PC-9 (cell line): ENCODE measurements around the gene HLA-A. TPM values are rescaled to one million over a fixed set of nuclear protein-coding genes. Genes with fewer than 3 reads are reported as not detected.

Experiments used
- BruUV-seq: library from RNA; stranded (reverse); fragments of 400-500 nt; replicated peaks from 2 replicates; lab custom pipeline; 2021; lab: Mats Ljungman, UMichigan
- CTCF ChIA-PET: fragments of 300-600 bp; sonication (Branson Sonifier 250); formaldehyde crosslinking; loops from one replicate; lab custom pipeline; 2022; ENCODE audit warnings: antibody characterized with exemption; lab: Charles Lee
- POLR2A ChIA-PET: fragments of 300-600 bp; sonication (Branson Sonifier 250); formaldehyde crosslinking; loops from one replicate; lab custom pipeline; 2022; ENCODE audit warnings: antibody characterized with exemption; ENCODE audit not compliant: unreplicated experiment; lab: Charles Lee
- DNase-seq, 2 experiments: peaks; one replicate each; pipeline versions ENCODE4 v3.0.0 to v3.0.0-alpha.2; 2015 to 2022; ENCODE audit warnings: mixed read lengths in 1 of 2
- H2AFZ ChIP-seq: fragments of 200-600 bp; sonication (generic); 2 replicates; pipeline ENCODE4 v1.8.1; 2017; ENCODE audit warnings: antibody characterized with exemption
- H3F3A ChIP-seq: fragments of 200-600 bp; sonication (generic); 2 replicates; pipeline ENCODE4 v1.8.1; 2017; ENCODE audit warnings: antibody characterized with exemption, mild to moderate bottlenecking, low read depth; ENCODE audit not compliant: insufficient read depth
- H3K27ac ChIP-seq: fragments of 200-600 bp; sonication (generic); 2 replicates; pipeline ENCODE4 v1.6.1; 2016; ENCODE audit warnings: mixed run types
- H3K27me3 ChIP-seq: fragments of 200-600 bp; sonication (generic); 2 replicates; pipeline ENCODE4 v1.6.1; 2016; ENCODE audit warnings: low read depth, mixed run types; ENCODE audit not compliant: insufficient read depth
- H3K36me3 ChIP-seq: fragments of 200-600 bp; sonication (generic); 2 replicates; pipeline ENCODE4 v1.6.1; 2016; ENCODE audit warnings: low read depth, mixed run types
- H3K4me1 ChIP-seq: fragments of 200-600 bp; sonication (generic); replicated peaks from 2 replicates; pipeline ENCODE4 v1.6.1; 2016; ENCODE audit warnings: mixed run types; ENCODE audit not compliant: insufficient read depth
- H3K4me2 ChIP-seq: fragments of 200-600 bp; sonication (generic); 2 replicates; pipeline ENCODE4 v1.6.1; 2017; ENCODE audit warnings: mixed run types
- H3K4me3 ChIP-seq: fragments of 200-600 bp; sonication (generic); 2 replicates; pipeline ENCODE4 v1.6.1; 2016; ENCODE audit warnings: mixed run types
- H3K79me2 ChIP-seq: fragments of 200-600 bp; sonication (generic); 2 replicates; pipeline ENCODE4 v1.6.1; 2017; ENCODE audit warnings: low read depth, mixed run types
- H3K9me2 ChIP-seq: fragments of 200-600 bp; sonication (generic); 2 replicates; pipeline ENCODE4 v1.8.1; 2017; ENCODE audit warnings: mild to moderate bottlenecking; ENCODE audit not compliant: insufficient read depth
- H3K9me3 ChIP-seq: fragments of 200-600 bp; sonication (generic); 2 replicates; pipeline ENCODE4 v1.8.1; 2016; ENCODE audit warnings: low read depth; ENCODE audit not compliant: insufficient read depth
- H4K20me1 ChIP-seq: fragments of 200-600 bp; sonication (generic); 2 replicates; pipeline ENCODE4 v1.8.1; 2017; ENCODE audit not compliant: insufficient read depth
- EZH2 ChIP-seq: fragments of 200-600 bp; sonication (generic); IDR thresholded peaks from 2 replicates; pipeline ENCODE4 v1.8.0; 2017; ENCODE audit warnings: antibody characterized with exemption, low read depth
- intact Hi-C: fragments of 100-400 bp; cut with micrococcal nuclease; formaldehyde crosslinking; loops from one replicate; pipeline ENCODE4 v1.10.0; 2022; ENCODE audit not compliant: unreplicated experiment
- total RNA-seq: library from RNA; stranded (reverse); gene quantifications from 2 replicates; pipeline ENCODE4 v1.2.3, GENCODE V29; 2021
- TF ChIP-seq, protein P1 (sequence below): fragments of 200-600 bp; sonication (generic); conservative IDR thresholded peaks from 2 replicates; pipeline ENCODE4 v1.6.1; 2017; ENCODE audit warnings: mixed run types, antibody characterized with exemption, mild to moderate bottlenecking, moderate library complexity

Gene HLA-A
- total RNA-seq, 1 experiment from 2014 or later = 168 TPM

DNA sequence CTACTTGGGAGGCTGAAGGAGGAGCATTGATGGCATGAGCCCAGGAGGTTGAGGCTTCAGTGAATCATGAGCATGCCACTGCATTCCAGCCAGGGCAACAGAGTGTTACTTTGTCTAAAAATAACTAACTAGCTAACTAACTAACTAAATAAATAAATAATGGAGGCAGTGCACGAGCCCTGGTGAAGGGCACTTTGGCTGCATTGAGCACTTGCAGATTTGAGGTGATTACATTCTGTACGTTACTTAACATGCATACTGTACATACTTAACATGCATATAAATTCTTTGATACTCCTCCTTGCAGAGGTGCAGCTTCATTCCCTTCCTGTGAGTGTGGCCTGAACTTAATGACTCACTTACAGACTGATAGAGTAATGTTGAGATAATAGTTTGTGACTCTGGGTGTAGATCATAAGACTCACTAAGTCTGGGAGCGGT is 10.7 kb downstream of the HLA-A start:
- Histone ChIP-seq H3K27me3 (no peaks in the 10 kb centered on the region), H4K20me1 (no peaks in the 10 kb centered on the region), H3K9me2 (no peaks in the 10 kb centered on the region), H3K27ac (no peak overlapping the region), H3K4me3 (no peak overlapping the region), H3F3A (no peaks in the 10 kb centered on the region), H3K79me2 (no peaks in the 10 kb centered on the region), H3K36me3 (no peaks in the 10 kb centered on the region), H3K4me2 (no peak overlapping the region), H2AFZ (no peak overlapping the region), H3K9me3 (no peaks in the 10 kb centered on the region), H3K4me1 (no peaks in the 10 kb centered on the region)
- CTCF ChIA-PET = no interaction called here
- POLR2A ChIA-PET = no interaction called here
- intact Hi-C loops = no loop called here
- no TSS peak for BruUV-seq
- TF ChIP-seq EZH2 = no peak
- TF ChIP-seq, protein P1, sequence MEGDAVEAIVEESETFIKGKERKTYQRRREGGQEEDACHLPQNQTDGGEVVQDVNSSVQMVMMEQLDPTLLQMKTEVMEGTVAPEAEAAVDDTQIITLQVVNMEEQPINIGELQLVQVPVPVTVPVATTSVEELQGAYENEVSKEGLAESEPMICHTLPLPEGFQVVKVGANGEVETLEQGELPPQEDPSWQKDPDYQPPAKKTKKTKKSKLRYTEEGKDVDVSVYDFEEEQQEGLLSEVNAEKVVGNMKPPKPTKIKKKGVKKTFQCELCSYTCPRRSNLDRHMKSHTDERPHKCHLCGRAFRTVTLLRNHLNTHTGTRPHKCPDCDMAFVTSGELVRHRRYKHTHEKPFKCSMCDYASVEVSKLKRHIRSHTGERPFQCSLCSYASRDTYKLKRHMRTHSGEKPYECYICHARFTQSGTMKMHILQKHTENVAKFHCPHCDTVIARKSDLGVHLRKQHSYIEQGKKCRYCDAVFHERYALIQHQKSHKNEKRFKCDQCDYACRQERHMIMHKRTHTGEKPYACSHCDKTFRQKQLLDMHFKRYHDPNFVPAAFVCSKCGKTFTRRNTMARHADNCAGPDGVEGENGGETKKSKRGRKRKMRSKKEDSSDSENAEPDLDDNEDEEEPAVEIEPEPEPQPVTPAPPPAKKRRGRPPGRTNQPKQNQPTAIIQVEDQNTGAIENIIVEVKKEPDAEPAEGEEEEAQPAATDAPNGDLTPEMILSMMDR = no peak
- DNase-seq = no peak

DNA sequence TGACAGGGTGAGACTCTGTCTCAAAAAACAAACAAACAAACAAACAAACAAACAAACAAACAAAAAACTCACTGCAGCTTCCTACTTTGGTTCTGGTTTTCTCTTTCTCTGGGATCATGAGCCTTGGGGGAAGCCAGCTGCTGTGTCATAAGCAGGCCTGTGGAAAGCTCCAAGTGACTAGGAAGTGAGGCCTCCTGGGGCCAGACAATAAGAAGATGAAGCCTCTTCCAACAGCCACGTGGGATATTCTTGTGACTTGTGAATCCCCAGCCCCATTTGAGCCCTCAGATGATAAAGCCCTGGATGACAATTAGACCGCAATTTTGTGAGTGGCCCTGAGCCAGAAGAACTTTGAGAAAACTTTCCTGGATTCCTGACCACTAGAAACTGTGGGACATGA is 11.4 kb downstream of the HLA-A start:
- CTCF ChIA-PET = no interaction called here

DNA sequence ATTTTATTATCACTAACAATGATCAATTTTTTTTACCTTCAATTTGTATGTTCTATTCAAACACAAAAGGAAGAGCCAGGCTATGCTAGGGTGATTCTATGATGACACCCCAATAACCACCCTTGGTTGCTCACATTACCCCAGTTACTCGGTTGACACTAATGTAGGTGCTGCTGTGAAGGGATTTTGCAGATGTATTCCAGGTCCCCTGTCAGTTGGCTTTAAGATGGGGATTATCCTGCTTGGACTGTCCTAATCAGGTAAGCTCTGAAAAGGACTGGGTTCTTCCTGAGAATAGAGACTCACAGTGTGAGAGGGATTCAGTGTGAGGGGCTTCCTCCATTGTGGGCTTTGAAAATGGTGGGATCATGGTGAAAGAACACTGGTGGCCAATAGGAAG is 11.9 kb downstream of the HLA-A start:
- ChIA-PET POLR2A (no interaction called here), CTCF (no interaction called here)
- Histone ChIP-seq H3F3A (no peaks in the 10 kb centered on the region), H3K27me3 (no peaks in the 10 kb centered on the region), H3K79me2 (no peaks in the 10 kb centered on the region), H2AFZ (no peak overlapping the region), H3K4me1 (no peaks in the 10 kb centered on the region), H3K27ac (no peak overlapping the region), H3K4me3 (no peak overlapping the region), H3K4me2 (no peak overlapping the region), H3K36me3 (no peaks in the 10 kb centered on the region), H3K9me3 (no peaks in the 10 kb centered on the region), H4K20me1 (no peaks in the 10 kb centered on the region), H3K9me2 (no peaks in the 10 kb centered on the region)
- no TSS peak for BruUV-seq
- no peak for DNase-seq
- TF ChIP-seq, protein P1 = no peak
- intact Hi-C loops = no loop called here

More for the DNA sequence above, 11.4 kb downstream of the HLA-A start:
- TF ChIP-seq, protein P1 = no peak
- POLR2A ChIA-PET = no interaction called here
- BruUV-seq = no TSS peak
- DNase-seq = no peak
- Histone ChIP-seq H3K4me3 (no peak overlapping the region), H3K9me2 (no peaks in the 10 kb centered on the region), H3K9me3 (no peaks in the 10 kb centered on the region), H3K27me3 (no peaks in the 10 kb centered on the region), H4K20me1 (no peaks in the 10 kb centered on the region), H3K27ac (no peak overlapping the region), H3F3A (no peaks in the 10 kb centered on the region), H3K4me2 (no peak overlapping the region), H3K4me1 (no peaks in the 10 kb centered on the region), H3K79me2 (no peaks in the 10 kb centered on the region), H2AFZ (no peak overlapping the region), H3K36me3 (no peaks in the 10 kb centered on the region)
- intact Hi-C loops = no loop called here
